Calu3 (cell line): ENCODE results near the gene PLD1. TPM values are rescaled to one million over a fixed set of nuclear protein-coding genes. Genes with fewer than 3 reads are reported as not detected.

Source experiments
- BruUV-seq: library from RNA; stranded (reverse); fragments of 400-500 nt; replicated peaks from 2 replicates; lab custom pipeline; 2021; lab: Mats Ljungman, UMichigan
- CTCF ChIA-PET: fragments of 300-600 bp; sonication (Branson Sonifier 250); formaldehyde crosslinking; loops from one replicate; lab custom pipeline; 2022; ENCODE audit warnings: antibody characterized with exemption; lab: Charles Lee
- DNase-seq: peaks from one replicate; pipeline ENCODE4 v3.0.0; 2022
- H3K27ac Mint-ChIP-seq: one replicate; pipeline ENCODE4 v1.8.0; 2022; ENCODE audit warnings: mixed read lengths; ENCODE audit not compliant: unreplicated experiment
- H3K27me3 Mint-ChIP-seq: one replicate; pipeline ENCODE4 v1.8.0; 2022; ENCODE audit warnings: mixed read lengths; ENCODE audit not compliant: unreplicated experiment
- H3K36me3 Mint-ChIP-seq: one replicate; pipeline ENCODE4 v1.8.0; 2022; ENCODE audit warnings: mild to moderate bottlenecking, moderate library complexity, mixed read lengths; ENCODE audit not compliant: insufficient read depth, unreplicated experiment
- H3K4me1 Mint-ChIP-seq: one replicate; pipeline ENCODE4 v1.8.0; 2022; ENCODE audit warnings: mild to moderate bottlenecking, low read depth, mixed read lengths; ENCODE audit not compliant: unreplicated experiment
- H3K4me3 Mint-ChIP-seq: one replicate; pipeline ENCODE4 v1.8.0; 2022; ENCODE audit warnings: mild to moderate bottlenecking, low read depth, moderate library complexity, mixed read lengths; ENCODE audit not compliant: unreplicated experiment
- H3K9me3 Mint-ChIP-seq: one replicate; pipeline ENCODE4 v1.8.0; 2022; ENCODE audit warnings: low read depth, mixed read lengths; ENCODE audit not compliant: unreplicated experiment
- intact Hi-C: fragments of 100-400 bp; cut with micrococcal nuclease; formaldehyde crosslinking; loops from one replicate; pipeline ENCODE4 v1.10.0; 2022; ENCODE audit not compliant: unreplicated experiment
- total RNA-seq: library from RNA; stranded (reverse); gene quantifications from 2 replicates; pipeline ENCODE4 v1.2.3, GENCODE V29; 2022
- TF ChIP-seq, protein P1 (sequence below): fragments of 200-600 bp; IDR thresholded peaks from one replicate; pipeline ENCODE4 v1.8.0; 2022; ENCODE audit warnings: antibody characterized with exemption; ENCODE audit not compliant: unreplicated experiment

Gene PLD1
- total RNA-seq, 1 experiment from 2014 or later: 61.2 TPM

GRCh38 chr3:171736556-171736955 lies 73.7 kb downstream of the PLD1 start:
- TF ChIP-seq, protein P1, sequence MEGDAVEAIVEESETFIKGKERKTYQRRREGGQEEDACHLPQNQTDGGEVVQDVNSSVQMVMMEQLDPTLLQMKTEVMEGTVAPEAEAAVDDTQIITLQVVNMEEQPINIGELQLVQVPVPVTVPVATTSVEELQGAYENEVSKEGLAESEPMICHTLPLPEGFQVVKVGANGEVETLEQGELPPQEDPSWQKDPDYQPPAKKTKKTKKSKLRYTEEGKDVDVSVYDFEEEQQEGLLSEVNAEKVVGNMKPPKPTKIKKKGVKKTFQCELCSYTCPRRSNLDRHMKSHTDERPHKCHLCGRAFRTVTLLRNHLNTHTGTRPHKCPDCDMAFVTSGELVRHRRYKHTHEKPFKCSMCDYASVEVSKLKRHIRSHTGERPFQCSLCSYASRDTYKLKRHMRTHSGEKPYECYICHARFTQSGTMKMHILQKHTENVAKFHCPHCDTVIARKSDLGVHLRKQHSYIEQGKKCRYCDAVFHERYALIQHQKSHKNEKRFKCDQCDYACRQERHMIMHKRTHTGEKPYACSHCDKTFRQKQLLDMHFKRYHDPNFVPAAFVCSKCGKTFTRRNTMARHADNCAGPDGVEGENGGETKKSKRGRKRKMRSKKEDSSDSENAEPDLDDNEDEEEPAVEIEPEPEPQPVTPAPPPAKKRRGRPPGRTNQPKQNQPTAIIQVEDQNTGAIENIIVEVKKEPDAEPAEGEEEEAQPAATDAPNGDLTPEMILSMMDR: no peak
- no peaks in the 10 kb centered on the region for H3K36me3 Mint-ChIP-seq
- no peak overlapping the region for H3K27ac Mint-ChIP-seq
- no TSS peak for BruUV-seq
- H3K4me1 Mint-ChIP-seq: peaks cover 28% of the 10 kb centered on the region
- H3K9me3 Mint-ChIP-seq: no peaks in the 10 kb centered on the region
- H3K4me3 Mint-ChIP-seq: no peak overlapping the region
- intact Hi-C loops: no loop called here
- CTCF ChIA-PET: interaction anchor here (1.0 kb wide), 1 partner anchor 53 kb away, joined by 3 read pairs; no protein-coding TSS in a partner anchor
- DNase-seq: no peak
- no peaks in the 10 kb centered on the region for H3K27me3 Mint-ChIP-seq

- BruUV-seq: no TSS peak
- TF ChIP-seq, protein P1: no peak
- CTCF ChIA-PET: no interaction called here
Measured at GRCh38 chr3:171733561-171733960, 76.7 kb downstream of the PLD1 start.

DNA sequence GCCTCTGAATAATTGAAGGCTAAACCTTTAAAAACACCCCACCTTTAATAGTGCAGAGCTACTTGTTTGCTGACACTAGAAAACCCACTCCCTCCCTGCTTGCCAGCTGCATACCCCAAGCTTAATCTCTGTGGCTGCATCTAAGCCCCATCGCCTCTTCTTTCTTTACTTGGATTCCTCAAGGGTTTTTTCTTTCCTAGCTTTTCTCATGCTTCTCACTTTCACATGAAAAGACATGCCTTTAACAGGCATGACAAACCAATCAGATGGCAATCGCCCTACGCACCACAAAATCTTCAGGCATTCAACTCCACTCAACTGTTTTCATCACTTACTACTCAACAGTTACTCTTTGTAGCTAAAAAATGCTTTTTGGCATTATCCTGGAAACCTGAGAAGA lies 77.5 kb downstream of the PLD1 start:
- TF ChIP-seq, protein P1: no peak
- no peak overlapping the region for H3K27ac Mint-ChIP-seq
- intact Hi-C loops: no loop called here
- H3K4me3 Mint-ChIP-seq: no peak overlapping the region
- DNase-seq: no peak
- H3K36me3 Mint-ChIP-seq: no peaks in the 10 kb centered on the region
- no TSS peak for BruUV-seq
- no peaks in the 10 kb centered on the region for H3K9me3 Mint-ChIP-seq
- H3K4me1 Mint-ChIP-seq: peaks cover 32% of the 10 kb centered on the region
- no peaks in the 10 kb centered on the region for H3K27me3 Mint-ChIP-seq
- CTCF ChIA-PET: interaction anchor here (0.6 kb wide), 1 partner anchor 31 kb away, joined by 4 read pairs; no protein-coding TSS in a partner anchor

More at GRCh38 chr3:171733561-171733960, 76.7 kb downstream of the PLD1 start:
- no peaks in the 10 kb centered on the region for H3K36me3 Mint-ChIP-seq
- H3K27ac Mint-ChIP-seq: no peak overlapping the region
- H3K9me3 Mint-ChIP-seq: no peaks in the 10 kb centered on the region
- H3K4me1 Mint-ChIP-seq: peaks cover 37% of the 10 kb centered on the region
- H3K4me3 Mint-ChIP-seq: no peak overlapping the region
- intact Hi-C loops: no loop called here
- no peak for DNase-seq
- H3K27me3 Mint-ChIP-seq: no peaks in the 10 kb centered on the region

GRCh38 chr3:171731691-171732090 lies 78.6 kb downstream of the PLD1 start:
- no peak overlapping the region for H3K4me3 Mint-ChIP-seq
- H3K4me1 Mint-ChIP-seq: peaks cover 22% of the 10 kb centered on the region
- CTCF ChIA-PET: interaction anchor here (0.7 kb wide), 1 partner anchor 865 kb away, joined by 4 read pairs; no protein-coding TSS in a partner anchor
- H3K9me3 Mint-ChIP-seq: no peaks in the 10 kb centered on the region
- H3K27me3 Mint-ChIP-seq: no peaks in the 10 kb centered on the region
- intact Hi-C loops: no loop called here
- BruUV-seq: no TSS peak
- H3K27ac Mint-ChIP-seq: no peak overlapping the region
- H3K36me3 Mint-ChIP-seq: no peaks in the 10 kb centered on the region
- no peak for DNase-seq
- TF ChIP-seq, protein P1: no peak
